AG10803 (cell line): Measurements from ENCODE around the gene ELK3.
"Not testable (repeated sequence)": the region's sequence is repeated elsewhere in the genome, so short reads cannot be mapped to it uniquely, and the experiment has no call there.

ENCODE experiments used
- DNase-seq: peaks from one replicate; pipeline ENCODE4 v3.0.0; 2010; ENCODE audit warnings: low read depth
- H3K4me3 ChIP-seq: 2 replicates; pipeline ENCODE4 v1.5.1; 2011; ENCODE audit warnings: mild to moderate bottlenecking, low read length, control low read depth
- TF ChIP-seq, protein P1 (sequence below): conservative IDR thresholded peaks from 2 replicates; pipeline ENCODE4 v1.5.1; 2011; ENCODE audit warnings: mild to moderate bottlenecking, low read length, control low read depth, inconsistent platforms

The ELK3 gene

DNA sequence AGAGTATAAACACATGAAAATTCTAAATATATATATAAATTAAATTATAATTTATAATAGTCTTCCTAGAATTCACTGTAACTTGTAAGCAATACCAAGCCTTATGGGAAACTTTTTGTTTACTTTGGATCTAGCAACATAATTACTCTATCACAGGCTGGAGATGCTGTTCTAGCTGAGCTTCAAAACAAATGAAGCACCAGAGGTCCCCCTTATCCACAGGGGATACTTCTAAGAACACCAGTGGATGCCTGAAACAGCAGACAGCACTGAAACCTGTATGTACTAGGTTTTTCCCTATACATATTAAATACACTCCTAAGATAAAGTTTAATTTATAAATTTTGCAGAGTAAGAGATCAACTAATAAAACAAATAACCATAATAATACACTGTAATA is 109.5 kb downstream of the ELK3 start:
- no peak for DNase-seq
- H3K4me3 ChIP-seq = no peak overlapping the region
- TF ChIP-seq, protein P1, sequence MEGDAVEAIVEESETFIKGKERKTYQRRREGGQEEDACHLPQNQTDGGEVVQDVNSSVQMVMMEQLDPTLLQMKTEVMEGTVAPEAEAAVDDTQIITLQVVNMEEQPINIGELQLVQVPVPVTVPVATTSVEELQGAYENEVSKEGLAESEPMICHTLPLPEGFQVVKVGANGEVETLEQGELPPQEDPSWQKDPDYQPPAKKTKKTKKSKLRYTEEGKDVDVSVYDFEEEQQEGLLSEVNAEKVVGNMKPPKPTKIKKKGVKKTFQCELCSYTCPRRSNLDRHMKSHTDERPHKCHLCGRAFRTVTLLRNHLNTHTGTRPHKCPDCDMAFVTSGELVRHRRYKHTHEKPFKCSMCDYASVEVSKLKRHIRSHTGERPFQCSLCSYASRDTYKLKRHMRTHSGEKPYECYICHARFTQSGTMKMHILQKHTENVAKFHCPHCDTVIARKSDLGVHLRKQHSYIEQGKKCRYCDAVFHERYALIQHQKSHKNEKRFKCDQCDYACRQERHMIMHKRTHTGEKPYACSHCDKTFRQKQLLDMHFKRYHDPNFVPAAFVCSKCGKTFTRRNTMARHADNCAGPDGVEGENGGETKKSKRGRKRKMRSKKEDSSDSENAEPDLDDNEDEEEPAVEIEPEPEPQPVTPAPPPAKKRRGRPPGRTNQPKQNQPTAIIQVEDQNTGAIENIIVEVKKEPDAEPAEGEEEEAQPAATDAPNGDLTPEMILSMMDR = no peak

DNA sequence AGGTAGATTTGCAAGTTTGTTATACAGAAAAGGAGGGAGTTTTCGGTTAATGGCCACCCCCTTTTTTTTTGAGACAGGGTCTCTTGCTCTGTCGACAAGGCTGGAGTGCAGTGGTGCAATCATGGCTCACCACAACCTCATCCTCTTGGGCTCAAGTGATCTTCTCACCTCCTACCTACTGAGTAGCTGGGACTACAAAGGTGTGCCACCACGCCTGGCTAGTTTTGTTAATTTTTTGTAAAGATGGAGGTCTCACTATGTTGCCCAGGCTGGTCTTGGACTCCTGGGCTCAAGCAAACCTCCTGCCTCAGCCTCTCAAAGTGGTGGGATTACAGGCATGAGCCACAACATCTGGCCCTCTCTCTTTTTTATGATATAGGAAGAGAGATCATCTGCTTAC is 111.5 kb downstream of the ELK3 start:
- TF ChIP-seq, protein P1 = no peak
- no peak for DNase-seq
- no peak overlapping the region for H3K4me3 ChIP-seq

DNA sequence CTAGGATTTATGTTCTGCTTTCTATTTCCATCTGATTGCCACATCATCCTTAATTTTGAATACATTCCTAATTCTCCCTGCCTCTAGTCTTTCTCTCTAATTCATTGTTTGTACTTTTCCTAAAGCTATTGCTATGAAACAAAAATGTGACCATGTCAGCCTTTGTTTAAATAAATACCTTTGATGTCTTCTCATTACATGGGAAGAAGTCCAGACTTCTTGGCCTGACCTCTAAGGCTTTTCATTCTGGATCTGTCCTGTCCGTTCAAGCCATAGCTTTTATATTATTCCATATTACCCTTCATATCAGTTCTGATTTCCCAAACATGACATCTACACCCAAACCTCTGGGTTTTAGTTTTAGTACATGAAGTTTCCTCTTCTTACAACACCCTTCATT is 114.7 kb downstream of the ELK3 start:
- DNase-seq = peak; percentile 64
- no peak overlapping the region for H3K4me3 ChIP-seq
- TF ChIP-seq, protein P1 = no peak

DNA sequence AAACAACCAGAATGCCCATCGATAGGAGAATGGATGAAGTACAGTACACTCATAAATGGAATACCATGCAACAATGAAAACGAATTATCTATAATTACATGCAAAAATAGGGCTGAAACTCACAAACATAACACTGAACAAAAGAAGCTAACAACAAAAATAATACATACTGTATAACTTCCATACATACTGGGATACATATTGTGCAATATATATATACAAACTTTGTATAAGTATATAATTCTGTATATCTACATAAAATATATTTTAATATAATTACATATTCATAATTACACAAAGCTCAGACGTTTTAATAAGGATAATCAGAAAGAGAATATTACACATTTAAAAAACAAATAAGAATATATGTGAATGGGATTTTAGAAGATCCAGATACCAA is 115.9 kb downstream of the ELK3 start:
- no peak overlapping the region for H3K4me3 ChIP-seq
- no peak for DNase-seq
- TF ChIP-seq, protein P1 = no peak

DNA sequence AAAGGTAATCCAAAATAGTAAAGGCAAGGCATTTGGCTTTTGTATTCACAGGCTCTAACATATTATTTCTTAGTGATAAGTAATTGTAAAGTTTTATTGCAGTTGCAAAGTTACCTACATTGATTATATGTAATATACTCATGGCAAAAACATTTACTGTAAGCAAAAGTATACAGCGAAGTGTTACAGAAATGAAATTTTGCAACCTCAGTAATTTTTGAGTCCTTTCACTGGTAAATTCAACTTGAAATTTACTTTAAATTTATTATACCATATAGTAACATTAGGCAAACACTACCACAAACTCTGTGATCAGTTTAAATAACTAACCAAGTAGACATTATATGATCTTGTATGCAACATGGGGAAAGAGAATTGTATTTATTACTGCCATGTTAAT is 117.0 kb downstream of the ELK3 start:
- H3K4me3 ChIP-seq = no peak overlapping the region
- no peak for DNase-seq
- TF ChIP-seq, protein P1 = no peak

DNA sequence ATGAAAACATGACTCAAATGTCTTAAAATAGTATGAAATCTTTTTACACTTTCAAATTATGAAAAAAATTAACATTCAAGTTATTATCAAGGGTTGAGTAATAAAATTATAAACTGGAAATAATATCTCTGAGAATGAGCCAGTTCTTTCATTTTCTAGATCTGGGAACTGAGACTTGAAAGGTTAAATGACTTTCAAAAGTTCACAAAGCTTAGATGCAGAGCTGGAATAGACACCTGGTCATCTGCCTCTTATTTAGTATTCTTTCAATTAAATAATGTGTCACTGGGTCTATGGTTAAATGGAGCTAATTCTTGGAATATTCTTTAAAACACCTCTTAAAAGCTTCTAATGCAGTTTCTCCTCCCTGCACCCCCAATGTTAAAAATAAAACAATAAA is 119.4 kb downstream of the ELK3 start:
- no peak for DNase-seq

DNA sequence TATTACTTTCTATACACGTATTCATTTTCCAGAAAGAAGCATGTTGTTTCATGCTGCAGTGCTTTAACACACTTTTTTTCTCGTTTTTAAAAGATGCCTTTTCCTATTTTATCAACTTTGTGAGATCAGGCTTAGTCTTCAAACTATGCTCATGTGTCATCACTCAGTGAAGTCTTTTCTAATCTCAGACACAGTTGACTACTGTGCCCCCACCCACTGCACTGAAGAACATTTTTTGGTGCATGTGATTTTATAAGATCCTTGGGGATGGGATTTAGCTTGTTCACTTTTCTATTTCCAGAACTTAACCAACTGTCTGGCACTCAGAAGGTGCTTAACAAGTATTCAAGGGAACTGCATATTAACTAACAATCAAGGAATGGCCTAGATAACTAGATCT is 120.5 kb downstream of the ELK3 start:
- H3K4me3 ChIP-seq = no peak overlapping the region
- TF ChIP-seq, protein P1 = no peak
- no peak for DNase-seq

More for the DNA sequence above, 119.4 kb downstream of the ELK3 start:
- TF ChIP-seq, protein P1 = no peak
- no peak overlapping the region for H3K4me3 ChIP-seq

DNA sequence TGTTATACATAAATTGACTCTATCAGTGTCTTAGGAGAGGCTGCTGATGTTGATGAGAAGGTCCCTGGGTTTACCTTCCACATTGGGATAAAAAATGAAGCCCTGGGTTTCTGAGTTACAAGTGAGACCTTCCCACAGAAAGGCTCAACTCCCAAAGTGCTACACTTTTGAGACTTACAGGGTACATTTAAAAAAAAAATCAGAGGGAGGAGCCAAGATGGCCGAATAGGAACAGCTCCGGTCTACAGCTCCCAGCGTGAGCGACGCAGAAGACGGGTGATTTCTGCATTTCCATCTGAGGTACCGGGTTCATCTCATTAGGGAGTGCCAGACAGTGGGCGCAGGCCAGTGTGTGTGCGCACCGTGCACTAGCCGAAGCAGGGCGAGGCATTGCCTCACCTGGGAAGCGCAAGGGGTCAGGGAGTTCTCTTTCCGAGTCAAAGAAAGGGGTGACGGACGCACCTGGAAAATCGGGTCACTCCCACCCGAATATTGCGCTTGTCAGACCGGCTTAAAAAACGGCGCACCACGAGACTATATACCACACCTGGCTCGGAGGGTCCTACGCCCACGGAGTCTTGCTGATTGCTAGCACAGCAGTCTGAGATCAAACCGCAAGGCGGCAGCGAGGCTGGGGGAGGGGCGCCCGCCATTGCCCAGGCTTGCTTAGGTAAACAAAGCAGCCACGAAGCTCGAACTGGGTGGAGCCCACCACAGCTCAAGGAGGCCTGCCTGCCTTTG is 121.7 kb downstream of the ELK3 start:
- not testable (repeated sequence) for DNase-seq, H3K4me3 ChIP-seq

DNA sequence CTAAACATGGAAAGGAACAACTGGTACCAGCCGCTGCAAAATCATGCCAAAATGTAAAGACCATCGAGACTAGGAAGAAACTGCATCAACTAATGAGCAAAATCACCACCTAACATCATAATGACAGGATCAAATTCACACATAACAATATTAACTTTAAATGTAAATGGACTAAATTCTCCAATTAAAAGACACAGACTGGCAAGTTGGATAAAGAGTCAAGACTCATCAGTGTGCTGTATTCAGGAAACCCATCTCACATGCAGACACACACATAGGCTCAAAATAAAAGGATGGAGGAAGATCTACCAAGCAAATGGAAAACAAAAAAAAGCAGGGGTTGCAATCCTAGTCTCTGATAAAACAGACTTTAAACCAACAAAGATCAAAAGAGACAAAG is 123.6 kb downstream of the ELK3 start:
- not testable (repeated sequence) for H3K4me3 ChIP-seq, DNase-seq
